DMS153 treated with DMSO at 0.1 percent for 48 hours (cell line): ENCODE results near the gene CWF19L2.
"Not testable (repeated sequence)": the region's sequence is repeated elsewhere in the genome, so short reads cannot be mapped to it uniquely, and the experiment has no call there.

Experiments used
- DNase-seq: peaks from one replicate; lab custom pipeline; 2025; ENCODE audit not compliant: unreplicated experiment; lab: John Stamatoyannopoulos, UW

Gene CWF19L2

DNA sequence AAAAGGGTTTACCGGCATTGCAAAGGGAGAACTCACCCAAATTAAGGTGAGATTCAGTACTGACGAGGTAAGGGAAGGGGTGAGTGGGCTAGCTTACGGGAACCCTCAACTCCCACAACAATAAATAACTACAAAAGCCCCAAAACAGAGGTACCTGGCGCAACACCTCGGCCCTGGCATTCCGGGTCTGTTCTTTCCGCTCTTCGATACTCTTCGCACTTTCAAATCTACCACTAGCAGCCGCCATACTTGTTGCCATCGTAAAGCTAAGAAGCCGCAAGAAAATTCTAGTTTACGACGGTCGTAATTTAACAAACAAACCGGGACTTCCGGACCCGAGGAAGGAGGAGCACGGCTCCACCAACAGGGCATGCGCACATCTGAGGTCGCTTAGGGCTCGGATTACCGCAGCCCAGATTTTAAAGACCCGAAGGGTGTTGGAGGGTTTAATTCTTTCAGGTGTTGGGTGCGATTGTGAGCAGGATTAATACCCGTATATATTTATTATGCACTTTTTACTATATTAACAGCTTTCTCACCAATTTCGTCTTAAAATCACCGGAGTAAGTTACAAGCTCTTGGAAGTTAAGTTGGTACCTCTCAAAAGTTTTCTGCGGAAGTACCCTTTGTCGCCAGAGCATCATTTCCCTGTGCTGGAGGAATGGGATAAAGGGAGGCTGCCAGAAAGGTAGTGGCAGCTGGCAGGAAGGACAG, at the start of gene CWF19L2:
CWF19L2 (minus strand) TSS at position 268 of the 714 bp plus-strand sequence; CDS start at position 259, 9 bp downstream.
- peak; percentile 91 for DNase-seq

GRCh38 chr11:107505647-107506225, 48.1 kb upstream of the CWF19L2 start:
- no peak for DNase-seq

GRCh38 chr11:107504981-107505380, 47.4 kb upstream of the CWF19L2 start:
- no peak for DNase-seq

GRCh38 chr11:107501713-107502112, 44.1 kb upstream of the CWF19L2 start:
- no peak for DNase-seq

DNA sequence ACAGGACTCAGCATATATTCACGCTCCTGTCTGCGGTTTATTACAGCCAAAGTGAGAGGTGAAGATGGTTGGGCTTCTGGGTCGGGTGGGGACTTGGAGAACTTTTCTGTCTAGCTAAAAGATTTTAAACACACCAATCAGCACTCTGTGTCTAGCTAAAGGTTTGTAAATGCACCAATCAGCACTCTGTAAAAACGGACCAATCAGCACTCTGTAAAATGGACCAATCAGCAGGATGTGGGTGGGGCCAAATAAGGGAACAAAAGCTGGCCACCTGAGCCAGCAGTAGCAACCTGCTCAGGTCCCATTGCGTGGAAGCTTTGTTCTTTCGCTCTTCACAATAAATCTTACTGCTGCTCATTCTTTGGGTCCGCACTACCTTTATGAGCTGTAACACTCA, 39.7 kb upstream of the CWF19L2 start:
- not testable (repeated sequence) for DNase-seq

DNA sequence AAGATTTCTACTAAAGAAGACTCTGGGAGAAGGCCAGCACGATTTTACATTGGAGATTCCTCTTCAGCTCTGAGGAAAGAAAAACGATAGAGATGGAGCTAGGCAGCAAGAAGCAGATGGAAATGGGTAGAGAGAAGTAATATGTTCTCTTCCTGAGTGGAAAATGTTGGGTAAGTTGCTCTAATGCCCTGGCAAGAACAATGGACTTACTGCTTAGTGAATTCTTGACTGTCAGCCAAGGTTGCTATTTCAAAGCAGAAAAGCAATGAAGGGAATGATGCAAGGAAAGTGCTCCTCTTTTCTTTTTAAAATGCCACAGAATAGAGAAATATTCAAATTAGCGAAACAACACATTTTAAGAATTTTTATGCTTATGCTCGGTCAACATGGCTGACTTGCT, 38.4 kb upstream of the CWF19L2 start:
- DNase-seq = no peak

DNA sequence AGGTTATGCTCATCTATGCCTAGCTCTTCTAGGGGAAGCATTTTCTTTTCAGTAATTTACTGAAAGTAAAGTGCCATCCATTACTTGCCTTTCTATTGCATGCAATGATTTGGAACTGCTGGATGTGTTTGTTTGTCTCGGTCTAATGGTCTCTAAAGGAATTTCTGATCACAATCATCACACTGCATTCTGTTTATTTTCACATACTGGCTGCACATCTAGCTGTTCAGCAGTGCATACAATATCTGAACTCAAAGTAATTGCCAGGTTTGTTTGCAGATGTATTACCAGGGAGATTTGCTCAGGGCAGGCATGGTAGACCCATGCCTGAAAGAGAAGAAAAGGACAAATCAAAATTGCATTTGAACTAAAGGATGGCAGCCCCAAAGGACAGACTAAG, 36.4 kb upstream of the CWF19L2 start:
- DNase-seq = no peak

DNA sequence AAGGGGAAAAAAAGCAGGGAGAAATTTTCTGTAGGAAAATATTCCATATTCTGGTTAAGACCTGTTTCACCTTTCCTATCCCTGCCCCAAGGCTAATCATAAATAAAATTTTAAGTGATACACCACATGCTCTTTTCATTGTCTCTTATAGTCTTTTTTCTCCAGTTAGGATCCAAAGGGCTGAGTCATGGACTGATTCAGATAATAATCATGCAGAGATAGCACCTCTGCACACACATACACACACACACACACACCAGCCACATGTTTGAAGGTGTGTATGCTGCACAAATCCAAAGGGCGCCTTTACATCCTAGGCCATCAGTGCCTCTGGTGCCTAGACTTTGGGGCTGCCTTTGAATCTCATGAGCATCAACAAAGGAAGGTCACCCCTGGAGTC, 35.5 kb upstream of the CWF19L2 start:
- DNase-seq = no peak

DNA sequence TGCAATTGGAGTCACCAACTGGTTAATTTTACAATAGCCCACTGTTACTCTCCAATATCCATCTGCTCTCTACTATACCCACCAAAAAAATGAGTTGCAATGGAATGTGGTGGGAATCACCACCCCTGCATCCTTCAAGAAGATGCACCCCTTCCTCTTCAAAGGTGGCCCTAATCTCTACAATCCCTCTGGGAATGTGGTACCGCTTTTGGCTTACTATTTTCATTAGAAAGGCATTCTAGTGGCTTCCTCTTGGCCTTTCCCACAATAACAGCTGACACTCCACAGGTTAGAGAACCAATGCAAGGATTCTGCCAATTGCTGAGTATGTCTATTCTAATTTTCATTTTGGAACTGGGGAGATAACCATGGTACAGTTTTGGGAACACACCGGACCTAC, 33.2 kb upstream of the CWF19L2 start:
- DNase-seq = no peak

DNA sequence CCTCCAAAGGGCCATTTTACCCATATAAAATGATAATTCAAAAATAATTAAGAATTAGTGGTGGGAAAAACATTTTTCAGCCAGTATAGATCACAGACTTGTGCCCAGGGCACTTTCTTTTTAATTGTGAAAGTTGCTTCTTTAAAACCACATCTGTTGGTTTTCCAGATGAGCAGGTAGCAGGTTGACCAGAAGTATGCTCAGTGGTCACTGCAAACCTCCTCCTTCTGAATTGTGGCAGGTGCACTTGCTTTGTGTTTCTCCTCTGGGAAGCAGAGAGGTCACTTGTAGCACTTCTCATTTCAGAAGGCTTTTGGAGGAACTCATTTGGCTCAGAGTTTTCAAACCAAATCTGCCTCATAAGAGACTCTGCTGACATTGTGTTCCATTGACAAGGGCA, 24.6 kb upstream of the CWF19L2 start:
- no peak for DNase-seq

DNA sequence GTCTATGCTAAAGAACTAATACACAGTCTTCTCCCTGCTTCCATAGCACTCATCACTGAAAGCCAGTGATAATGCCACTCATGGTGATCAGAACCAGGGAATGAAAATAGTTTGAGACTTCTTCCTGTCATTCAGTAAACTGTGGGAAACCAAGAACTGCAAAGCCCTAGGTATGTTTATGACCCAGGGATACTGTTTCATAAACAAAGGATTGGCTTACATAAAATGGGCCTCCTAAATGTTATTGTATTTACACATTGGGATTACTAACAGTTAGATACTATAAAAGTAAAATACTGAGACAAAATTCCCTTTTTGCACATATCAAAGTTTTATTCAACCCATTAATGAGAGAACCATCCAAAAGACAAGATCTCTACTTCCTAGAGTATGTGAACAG, 21.3 kb upstream of the CWF19L2 start:
- DNase-seq = no peak

DNA sequence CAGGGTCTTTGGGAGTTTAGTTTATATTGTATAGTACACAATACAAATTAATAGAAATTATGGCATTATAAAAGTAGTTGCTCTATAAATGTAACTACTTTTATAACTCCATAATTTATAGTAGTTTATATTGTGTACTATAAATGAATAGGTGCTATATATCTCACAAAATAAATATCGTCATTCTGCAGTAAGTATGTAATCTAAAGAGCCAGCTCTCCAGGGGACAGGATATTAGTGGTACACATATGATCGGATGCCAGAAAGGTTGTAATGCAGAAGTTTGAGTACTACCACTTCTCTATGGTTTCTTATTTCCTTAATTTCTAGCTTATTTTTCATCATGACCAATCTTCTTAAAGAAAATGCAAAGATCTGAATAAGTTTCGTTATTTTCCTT, 20.2 kb upstream of the CWF19L2 start:
- no peak for DNase-seq

DNA sequence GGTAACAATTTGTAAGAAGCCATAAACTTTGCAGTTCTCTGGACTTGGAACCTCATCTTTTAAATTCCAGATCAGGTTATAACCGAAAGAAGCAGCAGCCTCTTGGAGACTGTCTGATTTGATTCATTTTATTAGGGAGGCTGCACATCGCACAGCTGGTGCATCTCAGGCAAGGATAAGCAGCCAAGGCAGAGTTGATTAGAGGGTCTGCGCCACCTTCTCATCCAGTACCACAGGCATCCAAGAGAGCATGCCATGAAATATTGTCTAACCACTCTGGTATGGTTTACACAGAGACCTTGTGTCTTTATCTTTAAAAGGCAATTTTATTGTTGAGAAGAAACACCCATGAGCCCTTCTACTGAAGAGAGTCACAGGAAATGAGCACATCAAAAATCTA, 16.2 kb upstream of the CWF19L2 start:
- no peak for DNase-seq

- no peak for DNase-seq
Measured at GRCh38 chr11:107472966-107473365, 15.3 kb upstream of the CWF19L2 start.

DNA sequence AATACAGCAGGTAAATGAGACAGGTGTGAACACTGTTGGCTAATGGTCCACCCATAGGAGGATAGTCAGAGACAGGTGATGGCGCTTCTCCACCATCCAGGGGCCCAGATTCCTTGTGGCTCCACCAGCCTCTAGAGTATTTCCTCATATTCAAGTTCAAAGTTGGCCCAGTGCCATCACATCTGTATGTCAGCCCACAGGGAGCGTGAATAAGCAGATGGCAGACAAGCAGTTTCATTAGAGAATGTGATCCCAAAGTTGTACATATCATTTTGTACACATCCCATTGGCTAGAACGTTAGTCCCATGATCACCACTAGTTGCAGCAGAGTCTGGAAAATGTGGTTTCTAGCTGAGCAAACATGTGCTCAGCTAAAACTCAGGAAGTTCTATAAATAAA, 11.0 kb upstream of the CWF19L2 start:
- no peak for DNase-seq

DNA sequence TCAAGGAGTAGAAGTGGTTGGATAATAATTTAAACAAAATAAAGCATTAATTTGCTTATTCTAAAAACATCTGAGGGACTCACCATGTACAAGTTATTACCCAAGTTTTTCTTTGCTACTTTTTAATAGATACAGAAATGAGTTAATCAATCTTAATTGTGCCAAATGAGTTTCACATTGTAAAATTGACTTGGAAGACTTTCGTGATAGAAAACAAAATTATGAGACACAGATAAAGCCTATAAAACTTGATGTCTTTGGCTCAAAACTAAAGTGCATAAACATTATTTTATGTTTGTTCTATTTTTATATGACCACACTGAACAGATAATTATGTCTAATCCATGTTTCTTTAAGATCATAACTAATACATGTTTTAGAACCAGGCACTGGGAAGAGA, 10.1 kb upstream of the CWF19L2 start:
- no peak for DNase-seq

DNA sequence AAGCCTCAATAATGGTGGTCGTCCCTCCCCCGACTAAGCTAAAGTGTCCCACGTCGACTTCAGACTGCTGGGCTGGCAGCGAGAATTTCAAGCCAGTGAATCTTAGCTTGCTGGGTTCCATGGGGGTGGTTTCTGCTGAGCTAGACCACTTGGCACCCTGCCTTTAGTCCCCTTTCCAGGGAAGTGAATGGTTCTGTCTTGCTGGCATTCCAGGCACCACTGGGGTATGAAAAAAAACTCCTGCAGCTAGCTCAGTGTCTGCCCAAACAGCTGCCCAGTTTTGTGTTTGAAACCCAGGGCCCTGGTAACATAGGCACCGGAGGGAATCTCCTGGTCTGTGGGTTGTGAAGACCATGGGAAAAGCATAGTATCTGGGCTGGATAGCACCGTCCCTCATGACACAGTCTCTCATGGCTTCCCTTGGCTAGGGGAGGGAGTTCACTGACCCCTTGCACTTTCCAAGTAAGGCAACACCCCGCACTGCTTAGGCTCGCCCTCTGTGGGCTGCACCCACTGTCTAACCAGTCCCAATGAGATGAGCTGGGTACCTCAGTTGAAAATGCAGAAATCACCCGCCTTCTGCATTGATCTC, 8.7 kb upstream of the CWF19L2 start:
- DNase-seq = not testable (repeated sequence)

- DNase-seq = no peak
Measured at GRCh38 chr11:107457205-107457557, 444 bp downstream of the CWF19L2 start.

DNA sequence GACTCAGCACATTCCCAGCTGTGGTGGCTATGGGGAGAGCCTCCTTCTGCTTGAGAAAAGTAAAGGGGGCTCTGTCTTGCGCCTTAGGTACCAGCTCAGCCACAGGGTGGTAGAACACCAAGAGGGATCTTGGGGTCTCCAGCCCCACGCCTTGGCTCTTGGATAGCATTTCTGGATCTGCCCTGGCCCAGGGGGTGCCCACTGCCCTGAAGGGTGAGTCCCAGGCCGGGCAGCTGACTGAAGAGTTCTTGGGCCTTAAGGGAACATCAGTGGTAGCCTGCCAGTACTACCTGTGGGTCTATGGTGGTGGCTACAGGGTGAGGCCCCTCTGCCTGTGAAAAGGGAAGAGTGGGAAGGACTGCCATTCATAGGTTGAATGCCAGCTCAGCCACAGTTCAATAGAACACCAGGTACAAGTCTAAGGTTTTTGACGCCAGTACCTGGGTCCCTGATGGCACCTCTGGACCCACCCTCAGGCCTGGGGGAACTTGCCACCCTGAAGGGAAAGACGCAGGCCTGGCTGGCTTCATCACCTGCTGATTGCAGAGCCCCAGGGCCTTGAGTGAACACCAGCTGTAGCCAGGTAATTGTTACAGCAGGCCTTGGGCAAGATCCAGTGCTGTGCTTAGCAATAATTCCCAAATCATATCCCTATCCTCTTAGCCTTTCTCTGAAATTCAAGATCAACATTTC, 3.9 kb downstream of the CWF19L2 start:
- no peak for DNase-seq

GRCh38 chr11:107446822-107447431, 10.7 kb downstream of the CWF19L2 start:
- DNase-seq = no peak

DNA sequence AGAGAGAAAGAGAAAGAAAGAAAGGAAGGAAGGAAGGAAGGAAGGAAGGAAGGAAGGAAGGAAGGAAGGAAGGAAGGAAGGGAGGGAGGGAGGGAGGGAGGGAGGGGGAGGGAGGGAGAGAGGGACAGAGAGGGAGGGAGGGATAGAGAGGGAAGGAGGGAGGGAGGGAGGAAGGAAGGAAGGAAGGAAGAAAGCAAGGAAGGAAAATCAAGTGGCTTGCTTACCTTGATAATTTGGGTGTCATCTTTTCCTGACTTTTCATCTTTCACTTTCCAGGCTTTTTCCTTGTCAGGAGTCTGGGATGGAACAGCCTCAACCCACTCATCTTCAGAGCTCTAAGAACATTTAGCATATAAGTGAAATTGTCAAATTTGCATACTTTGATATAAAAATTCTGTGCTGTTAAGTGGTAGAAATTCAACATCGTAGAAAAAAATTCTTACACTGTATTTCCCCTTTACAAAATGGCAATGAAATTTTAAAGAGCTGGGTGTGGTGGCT, 14.9 kb downstream of the CWF19L2 start:
- DNase-seq = no peak
